ENCODE data around the gene RNF41. TPM values are rescaled to one million over a fixed set of nuclear protein-coding genes. Genes with fewer than 3 reads are reported as not detected.

RNF41 gene
- total and polyA plus RNA-seq, 2 experiments from 2014 or later: 39.4 to 125 TPM

- Histone ChIP-seq H3K4me3 (no peak overlapping the region), H4K20me1 (ENCODE audit: insufficient read depth) (no peaks in the 10 kb centered on the region), H3K9me2 (ENCODE audit: insufficient read depth) (no peaks in the 10 kb centered on the region), H3K4me1 (ENCODE audit: insufficient read depth) (no peaks in the 10 kb centered on the region), H3K27ac (no peak overlapping the region), H3F3A (ENCODE audit: insufficient read depth) (peaks cover 5% of the 10 kb centered on the region; the same call in 1 of the 2 replicates), H3K9ac (no peak overlapping the region), H3K79me2 (ENCODE audit: insufficient read depth) (no peaks in the 10 kb centered on the region), H2AFZ (no peak overlapping the region), H3K9me3 (ENCODE audit: low read depth) (no peaks in the 10 kb centered on the region), H3K27me3 (replicated peaks; ENCODE audit: insufficient read depth) (no peaks in the 10 kb centered on the region), H3K36me3 (ENCODE audit: low read depth) (no peaks in the 10 kb centered on the region), H3K4me2 (ENCODE audit: unreplicated experiment) (no peak overlapping the region)
- in situ Hi-C loops (cut with MboI): no loop called here
- TF ChIP-seq EZH2 (IDR thresholded peaks at IDR 0.05; ENCODE audit: insufficient read depth, poor library complexity, severe bottlenecking) (no peak), EZH2phosphoT487 (IDR thresholded peaks at IDR 0.05; ENCODE audit: insufficient read depth, low read depth) (no peak)
- DNase-seq: no peak
- WGBS, 2 experiments (ENCODE audit: low coverage in 1 of 2, low lambda C conversion rate in 2 of 2, missing lambda C conversion rate in 2 of 2): 86 to 90% methylated on average over 7 of the region's 7 CpGs
Measured at GRCh38 chr12:56229082-56229481, 7.4 kb upstream of the RNF41 start.

DNA sequence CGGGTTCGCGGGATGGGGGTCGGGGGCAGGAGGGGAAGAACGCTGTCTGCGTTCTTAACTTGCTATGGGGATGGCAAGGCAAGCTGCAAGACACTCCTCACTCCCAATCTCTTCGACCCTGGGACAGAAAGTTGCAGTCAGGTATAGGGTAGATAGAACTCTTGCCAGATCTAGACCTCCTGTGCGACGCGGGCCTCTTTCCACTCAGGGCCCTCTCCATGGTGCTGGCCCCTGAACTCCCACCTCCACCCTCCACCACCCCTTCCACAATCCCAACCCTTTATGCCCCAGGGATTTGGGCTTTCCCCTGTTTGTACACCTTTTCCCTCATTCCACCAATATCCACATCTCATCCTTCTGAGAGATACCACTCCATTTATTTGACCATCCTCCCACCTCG lies 3.2 kb upstream of the RNF41 start:
- Histone ChIP-seq H3K27ac (no peak overlapping the region), H3K4me2 (ENCODE audit: unreplicated experiment) (peak overlapping the region; percentile 81), H3K4me3 (peak overlapping the region; percentile 80), H3K79me2 (ENCODE audit: insufficient read depth) (peaks cover 11% of the 10 kb centered on the region), H2AFZ (peak overlapping the region; percentile 92), H3K9me2 (ENCODE audit: insufficient read depth) (no peaks in the 10 kb centered on the region), H3K9ac (peak overlapping the region; percentile 82), H3K27me3 (replicated peaks; ENCODE audit: insufficient read depth) (no peaks in the 10 kb centered on the region), H3F3A (ENCODE audit: insufficient read depth) (peaks cover 19% of the 10 kb centered on the region), H3K4me1 (ENCODE audit: insufficient read depth) (peaks cover 15% of the 10 kb centered on the region), H3K9me3 (ENCODE audit: low read depth) (no peaks in the 10 kb centered on the region), H3K36me3 (ENCODE audit: low read depth) (no peaks in the 10 kb centered on the region), H4K20me1 (ENCODE audit: insufficient read depth) (no peaks in the 10 kb centered on the region)
- TF ChIP-seq EZH2 (IDR thresholded peaks at IDR 0.05; ENCODE audit: insufficient read depth, poor library complexity, severe bottlenecking): no peak
- TF ChIP-seq EZH2phosphoT487 (IDR thresholded peaks at IDR 0.05; ENCODE audit: insufficient read depth, low read depth): no peak
- 71 to 76% methylated on average over 8 to 11 of the region's 11 CpGs for WGBS, 2 experiments (ENCODE audit: low coverage in 1 of 2, low lambda C conversion rate in 2 of 2, missing lambda C conversion rate in 2 of 2)
- DNase-seq: no peak
- in situ Hi-C loops (cut with MboI): no loop called here

GRCh38 chr12:56224102-56224701 lies 2.5 kb upstream of the RNF41 start, which contains the start of gene NABP2:
NABP2 (plus strand) TSS chr12:56224342; CDS start chr12:56224857, 515 bp downstream.
- Histone ChIP-seq H3K4me1 (ENCODE audit: insufficient read depth) (peaks cover 15% of the 10 kb centered on the region), H3K4me2 (ENCODE audit: unreplicated experiment) (peak within 1 kb of the TSS; percentile 81), H3K9ac (peak within 1 kb of the TSS; percentile 82), H4K20me1 (ENCODE audit: insufficient read depth) (no peaks in the 10 kb centered on the region), H3K4me3 (peak within 1 kb of the TSS; percentile 80), H2AFZ (peak within 1 kb of the TSS; percentile 92), H3K9me3 (ENCODE audit: low read depth) (no peaks in the 10 kb centered on the region), H3K27me3 (replicated peaks; ENCODE audit: insufficient read depth) (no peaks in the 10 kb centered on the region), H3K9me2 (ENCODE audit: insufficient read depth) (no peaks in the 10 kb centered on the region), H3F3A (ENCODE audit: insufficient read depth) (peaks cover 19% of the 10 kb centered on the region), H3K27ac (peak within 1 kb of the TSS; percentile 62), H3K36me3 (ENCODE audit: low read depth) (no peaks in the 10 kb centered on the region), H3K79me2 (ENCODE audit: insufficient read depth) (peaks cover 19% of the 10 kb centered on the region)
- WGBS, 2 experiments (ENCODE audit: low coverage in 1 of 2, low lambda C conversion rate in 2 of 2, missing lambda C conversion rate in 2 of 2): 1 to 5% methylated on average over 18 to 35 of the region's 41 CpGs
- in situ Hi-C loops (cut with MboI): no loop called here
- TF ChIP-seq EZH2phosphoT487 (IDR thresholded peaks at IDR 0.05; ENCODE audit: insufficient read depth, low read depth) (no peak), EZH2 (IDR thresholded peaks at IDR 0.05; ENCODE audit: insufficient read depth, poor library complexity, severe bottlenecking) (no peak)
- peak; percentile 99 for DNase-seq

DNA sequence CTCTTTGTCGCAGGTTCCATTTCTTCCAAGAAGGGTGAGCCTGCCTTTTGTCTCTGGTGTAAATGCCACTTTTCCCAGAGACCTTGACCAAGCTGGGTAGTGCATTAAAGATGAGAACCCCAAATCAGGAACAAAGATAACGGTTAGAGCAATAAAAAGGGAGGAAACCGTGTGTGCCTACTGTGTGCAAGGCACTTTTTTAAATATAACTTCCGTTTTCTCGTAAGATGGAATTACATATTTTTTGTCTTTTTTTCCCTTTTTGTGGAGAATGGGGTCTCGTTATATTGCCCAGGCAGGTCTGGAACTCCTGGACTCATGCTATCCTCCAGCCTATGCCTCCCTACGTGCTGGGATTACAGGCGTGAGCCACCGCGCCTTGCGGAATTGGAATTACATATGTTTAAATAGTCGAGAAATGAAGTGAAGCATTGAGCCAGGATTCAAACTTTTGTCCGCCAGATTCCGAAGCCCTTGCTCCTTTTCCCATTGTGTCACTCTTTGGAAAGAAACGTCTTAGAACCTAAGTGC lies 1.9 kb upstream of the RNF41 start:
- no peaks in the 10 kb centered on the region for H3K36me3 ChIP-seq (ENCODE audit: low read depth)
- no peaks in the 10 kb centered on the region for H3K27me3 ChIP-seq (replicated peaks; ENCODE audit: insufficient read depth)
- peak overlapping the region; percentile 80 for H3K4me3 ChIP-seq
- no peaks in the 10 kb centered on the region for H3K9me2 ChIP-seq (ENCODE audit: insufficient read depth)
- no peak for TF ChIP-seq EZH2 (IDR thresholded peaks at IDR 0.05; ENCODE audit: insufficient read depth, poor library complexity, severe bottlenecking)
- TF ChIP-seq EZH2phosphoT487 (IDR thresholded peaks at IDR 0.05; ENCODE audit: insufficient read depth, low read depth): no peak
- WGBS, 2 experiments (ENCODE audit: low coverage in 1 of 2, low lambda C conversion rate in 2 of 2, missing lambda C conversion rate in 2 of 2): 18% methylated on average over 15 of the region's 15 CpGs
- H3K79me2 ChIP-seq (ENCODE audit: insufficient read depth): peaks cover 24% of the 10 kb centered on the region
- H3K4me2 ChIP-seq (ENCODE audit: unreplicated experiment): peak overlapping the region; percentile 73
- peaks cover 15% of the 10 kb centered on the region for H3K4me1 ChIP-seq (ENCODE audit: insufficient read depth)
- H3F3A ChIP-seq (ENCODE audit: insufficient read depth): peaks cover 19% of the 10 kb centered on the region
- no peaks in the 10 kb centered on the region for H3K9me3 ChIP-seq (ENCODE audit: low read depth)
- in situ Hi-C loops (cut with MboI): no loop called here
- H2AFZ ChIP-seq: peak overlapping the region; percentile 92
- no peaks in the 10 kb centered on the region for H4K20me1 ChIP-seq (ENCODE audit: insufficient read depth)
- peak overlapping the region; percentile 62 for H3K27ac ChIP-seq
- DNase-seq: no peak
- peak overlapping the region; percentile 43 for H3K9ac ChIP-seq

Data from GM23248 (cell line).